T-cell (primary cell): ENCODE data around the gene DHCR24. TPM values are rescaled to one million over a fixed set of nuclear protein-coding genes. Genes with fewer than 3 reads are reported as not detected.
A peak's percentile ranks its signal among the peaks of the same experiment; 100 is the strongest.

ENCODE experiments used
- ATAC-seq, 4 experiments: fragments of 200-7000 bp in 3 of 4; fragments of 150-1000 bp in 1 of 4; cut with Tn5 transposase; replicated peaks in 1 of 4; 1 replicate in 3 of 4; 2 replicates in 1 of 4; pipeline ENCODE4 v1.10.0; 2021; ENCODE audit warnings: moderate library complexity in 3 of 4, mild to moderate bottlenecking in 2 of 4, moderate number of reproducible peaks in 1 of 4
- CTCF ChIA-PET, 2 donors: fragments of 300-600 bp; sonication (Branson Sonifier 250); formaldehyde crosslinking; loops; one replicate each; lab custom pipeline; 2022; ENCODE audit warnings: antibody characterized with exemption in 2 of 2; lab: Charles Lee
- POLR2A ChIA-PET, 2 donors: fragments of 300-600 bp; sonication (Branson Sonifier 250); formaldehyde crosslinking; loops; one replicate each; lab custom pipeline; 2022; ENCODE audit warnings: antibody characterized with exemption in 2 of 2; lab: Charles Lee
- DNase-seq, 35 experiments: peaks; one replicate each; pipeline versions ENCODE4 v3.0.0 to v3.0.0-alpha.2; 2013 to 2023
- H3K27ac ChIP-seq: one replicate; pipeline ENCODE4 v1.5.1; 2013; ENCODE audit warnings: low read length
- H3K27me3 ChIP-seq, 2 experiments: replicated peaks in 1 of 2; 1 replicate in 1 of 2; 2 replicates in 1 of 2; pipeline versions ENCODE4 v1.6.1 to v1.7.0; 2013; ENCODE audit warnings: low read length in 1 of 2, mixed read lengths in 1 of 2; ENCODE audit not compliant: control insufficient read depth in 2 of 2, insufficient read depth in 2 of 2; ENCODE audit errors: extremely low read depth in 1 of 2
- H3K36me3 ChIP-seq, 2 donors: 1 replicate in 1 of 2; 2 replicates in 1 of 2; pipeline versions ENCODE4 v1.6.1 to v1.7.0; 2013; ENCODE audit warnings: low read length in 1 of 2; ENCODE audit not compliant: control insufficient read depth in 2 of 2, insufficient read depth in 1 of 2; ENCODE audit errors: extremely low read depth in 1 of 2
- H3K4me1 ChIP-seq, 2 experiments: 1 replicate in 1 of 2; 2 replicates in 1 of 2; pipeline versions ENCODE4 v1.6.1 to v1.7.0; 2013; ENCODE audit warnings: low read length in 2 of 2, mixed read lengths in 1 of 2; ENCODE audit not compliant: insufficient read depth in 2 of 2, control insufficient read depth in 1 of 2; ENCODE audit errors: extremely low read depth in 1 of 2
- H3K4me3 ChIP-seq, 2 donors: 1 replicate in 1 of 2; 2 replicates in 1 of 2; pipeline versions ENCODE4 v1.5.1 to v1.7.0; 2013; ENCODE audit warnings: mild to moderate bottlenecking in 2 of 2, low read length in 1 of 2, moderate library complexity in 1 of 2; ENCODE audit not compliant: control insufficient read depth in 1 of 2; ENCODE audit errors: extremely low read depth in 1 of 2
- H3K9me3 ChIP-seq: 2 replicates; pipeline ENCODE4 v1.7.0; 2013
- H3K27ac Mint-ChIP-seq, 2 donors: one replicate each; pipeline ENCODE4 v1.8.0; 2020 to 2021; ENCODE audit warnings: mild to moderate bottlenecking in 2 of 2, mixed read lengths in 2 of 2
- H3K27me3 Mint-ChIP-seq, 2 donors: one replicate each; pipeline ENCODE4 v1.8.0; 2021 to 2022; ENCODE audit warnings: mixed read lengths in 2 of 2
- H3K36me3 Mint-ChIP-seq: one replicate; pipeline ENCODE4 v1.8.0; 2021; ENCODE audit warnings: mixed read lengths
- H3K4me1 Mint-ChIP-seq, 3 donors: one replicate each; pipeline ENCODE4 v1.8.0; 2020 to 2022; ENCODE audit warnings: mixed read lengths in 3 of 3, mild to moderate bottlenecking in 1 of 3
- H3K4me3 Mint-ChIP-seq, 3 donors: one replicate each; pipeline ENCODE4 v1.8.0; 2020 to 2022; ENCODE audit warnings: mild to moderate bottlenecking in 3 of 3, mixed read lengths in 3 of 3, moderate library complexity in 3 of 3
- H3K9me3 Mint-ChIP-seq, 3 donors: one replicate each; pipeline ENCODE4 v1.8.0; 2020 to 2022; ENCODE audit warnings: mixed read lengths in 3 of 3
- WGBS: methylation state at CpG from one replicate; pipeline ENCODE4 v1.1.5; 2013; ENCODE audit warnings: missing lambda C conversion rate; ENCODE audit not compliant: insufficient coverage; 5-methylcytosine and 5-hydroxymethylcytosine counted together
- total RNA-seq, 35 experiments: library from RNA in 6 of 35; stranded (reverse) in 6 of 35; fragments of 120-200 nt in 1 of 35; gene quantifications; one replicate each; pipeline versions ENCODE4 v1.2.1 to v1.2.4 and lab custom pipeline; 2013 to 2026

Gene DHCR24
- total RNA-seq, 5 donors from 2014 or later (not counting 1 experiment from before 2014, with no cell fraction given): 4.5 to 19.9 (median 10.7) TPM

DNA sequence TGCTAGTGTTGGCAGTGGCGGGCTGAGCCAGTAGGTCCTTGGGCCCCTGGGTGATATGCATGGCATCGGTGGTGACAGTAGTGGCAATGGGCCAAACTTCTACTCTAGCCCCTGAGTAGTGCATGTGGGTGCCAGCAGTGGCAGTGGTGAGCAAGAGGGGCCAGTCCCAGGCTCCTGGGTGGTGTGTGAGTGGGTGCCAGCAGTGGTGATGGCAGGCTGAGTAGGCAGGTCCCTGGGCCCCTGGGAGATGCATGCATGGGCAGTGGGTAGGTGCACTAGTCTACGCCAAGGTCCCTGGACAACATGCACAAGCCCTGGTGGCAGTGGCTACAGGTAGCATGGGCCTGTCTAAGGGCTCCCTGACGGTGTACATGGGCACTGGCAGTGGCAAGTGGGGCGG, 61.3 kb downstream of the DHCR24 start:
- peaks cover 5% of the 10 kb centered on the region for H3K9me3 ChIP-seq
- POLR2A ChIA-PET: no interaction called here
- no peak overlapping the region for H3K27ac Mint-ChIP-seq
- WGBS: 95% methylated on average over 4 of the region's 5 CpGs
- H3K27me3 Mint-ChIP-seq: peaks cover 0 to under 1% of the 10 kb centered on the region in 2 donors
- CTCF ChIA-PET: no interaction called here
- H3K4me1 Mint-ChIP-seq: no peaks in the 10 kb centered on the region
- DNase-seq (no peak), ATAC-seq (no peak)
- H3K27ac ChIP-seq: no peak overlapping the region
- no peaks in the 10 kb centered on the region for H3K27me3 ChIP-seq
- H3K36me3 ChIP-seq: no peaks in the 10 kb centered on the region
- H3K4me1 ChIP-seq: no peaks in the 10 kb centered on the region
- H3K9me3 Mint-ChIP-seq: peaks cover 11 to 25% (median 16%) of the 10 kb centered on the region in 3 donors
- H3K36me3 Mint-ChIP-seq: peaks cover 36% of the 10 kb centered on the region
- no peak overlapping the region for H3K4me3 ChIP-seq
- no peak overlapping the region for H3K4me3 Mint-ChIP-seq

GRCh38 chr1:54823670-54824069, 63.3 kb downstream of the DHCR24 start:
- Mint-ChIP-seq H3K36me3 (peaks cover 30% of the 10 kb centered on the region), H3K9me3 (peaks cover 11 to 21% (median 13%) of the 10 kb centered on the region in 3 donors), H3K27me3 (no peaks in the 10 kb centered on the region), H3K4me3 (no peak overlapping the region), H3K27ac (no peak overlapping the region), H3K4me1 (peaks cover 0 to 2% (median 0%) of the 10 kb centered on the region in 3 donors)
- Histone ChIP-seq H3K36me3 (no peaks in the 10 kb centered on the region), H3K9me3 (peaks cover 5% of the 10 kb centered on the region), H3K4me1 (no peaks in the 10 kb centered on the region), H3K27me3 (no peaks in the 10 kb centered on the region), H3K27ac (no peak overlapping the region), H3K4me3 (no peak overlapping the region)
- ChIA-PET CTCF (no interaction called here), POLR2A (no interaction called here)
- no peak for ATAC-seq
- DNase-seq: no peak
- WGBS: no CpG with 5 or more reads among the region's 3 CpGs

DNA sequence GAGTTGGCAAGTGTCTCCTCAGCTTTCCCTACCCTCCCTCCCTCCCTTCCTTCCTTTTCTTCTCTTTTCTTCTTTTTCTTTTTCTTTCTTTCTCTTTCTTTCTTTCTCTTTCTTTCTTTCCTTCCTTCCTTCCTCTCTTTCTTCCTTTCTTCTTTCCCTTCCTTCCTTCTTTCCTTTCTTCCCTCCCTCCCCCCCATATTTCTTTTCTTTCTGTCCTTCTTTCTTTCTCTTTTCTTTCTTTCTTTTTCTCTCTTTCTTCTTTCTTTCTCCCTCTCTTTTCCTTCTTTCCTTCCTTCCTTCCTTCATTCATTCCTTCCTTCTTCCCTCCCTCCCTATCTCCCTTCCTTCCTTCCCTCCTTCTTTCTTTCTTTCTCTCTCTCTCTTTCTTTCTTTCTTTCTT, 67.3 kb downstream of the DHCR24 start:
- Histone ChIP-seq H3K27me3 (no peaks in the 10 kb centered on the region), H3K4me3 (no peak overlapping the region), H3K4me1 (no peaks in the 10 kb centered on the region), H3K36me3 (no peaks in the 10 kb centered on the region), H3K27ac (no peak overlapping the region), H3K9me3 (peaks cover 5% of the 10 kb centered on the region)
- ChIA-PET CTCF (interaction anchor here in 1 of 2 donors (0.6 kb wide), 1 partner anchor 921 kb away, joined by 4 read pairs; no protein-coding TSS in a partner anchor), POLR2A (no interaction called here)
- H3K4me3 Mint-ChIP-seq: no peak overlapping the region
- no peaks in the 10 kb centered on the region for H3K27me3 Mint-ChIP-seq
- no peak for DNase-seq
- ATAC-seq: no peak
- peaks cover 19% of the 10 kb centered on the region for H3K36me3 Mint-ChIP-seq
- peaks cover 9 to 14% (median 13%) of the 10 kb centered on the region in 3 donors for H3K9me3 Mint-ChIP-seq
- H3K4me1 Mint-ChIP-seq: peaks cover 6 to 8% (median 8%) of the 10 kb centered on the region in 3 donors
- no peak overlapping the region for H3K27ac Mint-ChIP-seq

GRCh38 chr1:54819195-54819536, 67.8 kb downstream of the DHCR24 start:
- peaks cover 2% of the 10 kb centered on the region for H3K9me3 ChIP-seq
- no peaks in the 10 kb centered on the region for H3K36me3 ChIP-seq
- H3K27ac ChIP-seq: no peak overlapping the region
- no peaks in the 10 kb centered on the region for H3K27me3 ChIP-seq
- ChIA-PET CTCF (interaction anchor here in 1 of 2 donors (0.6 kb wide), 1 partner anchor 118 kb away, joined by 3 read pairs; no protein-coding TSS in a partner anchor), POLR2A (no interaction called here)
- peaks cover 5 to 13% (median 9%) of the 10 kb centered on the region in 3 donors for H3K9me3 Mint-ChIP-seq
- H3K4me3 ChIP-seq: no peak overlapping the region
- DNase-seq: no peak
- H3K27ac Mint-ChIP-seq: peak overlapping the region in 1 of 2 donors; percentile 56
- no peak for ATAC-seq
- no peaks in the 10 kb centered on the region for H3K4me1 ChIP-seq
- 100% methylated on average over 1 of the region's 4 CpGs for WGBS
- no peaks in the 10 kb centered on the region for H3K27me3 Mint-ChIP-seq
- H3K4me1 Mint-ChIP-seq: peaks cover 6 to 8% (median 8%) of the 10 kb centered on the region in 3 donors
- H3K36me3 Mint-ChIP-seq: peaks cover 16% of the 10 kb centered on the region
- H3K4me3 Mint-ChIP-seq: no peak overlapping the region

DNA sequence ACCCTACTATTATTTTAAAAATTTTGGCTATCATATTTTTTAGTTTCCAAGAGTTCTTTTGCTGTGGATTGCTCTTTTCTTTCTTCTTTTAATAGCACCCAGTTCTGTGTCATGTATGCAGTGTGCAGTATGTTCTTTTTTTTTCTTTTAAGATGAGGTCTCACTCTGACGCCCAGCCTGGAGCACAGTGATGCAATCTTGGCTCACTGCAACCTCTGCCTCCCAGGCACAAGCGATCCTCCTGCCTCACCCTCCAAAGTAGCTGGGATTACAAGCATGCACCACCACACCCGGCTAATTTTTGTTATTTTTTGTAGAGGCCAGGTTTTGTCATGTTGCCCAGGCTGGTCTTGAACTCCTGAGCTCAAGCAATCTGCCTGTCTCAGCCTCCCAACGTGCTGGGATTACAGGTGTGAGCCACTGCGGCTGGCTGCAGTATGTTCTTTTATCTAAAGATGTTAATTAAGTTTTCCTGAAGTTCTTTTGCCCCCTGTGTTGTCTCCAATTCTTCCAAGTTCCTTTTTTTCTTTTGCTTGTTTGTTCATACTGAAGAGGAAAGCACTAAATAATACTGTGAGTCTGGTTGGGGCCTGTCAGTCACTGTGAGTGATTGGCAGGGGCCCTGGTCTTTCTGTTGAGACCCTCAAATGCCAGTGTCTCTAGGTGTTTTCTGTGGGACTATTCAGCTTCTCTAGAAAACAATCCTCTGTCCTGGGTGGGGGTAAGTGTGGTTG, 68.4 kb downstream of the DHCR24 start:
- H3K4me3 Mint-ChIP-seq: no peak overlapping the region
- Histone ChIP-seq H3K4me3 (no peak overlapping the region), H3K4me1 (no peaks in the 10 kb centered on the region), H3K9me3 (peaks cover 2% of the 10 kb centered on the region), H3K27me3 (no peaks in the 10 kb centered on the region), H3K36me3 (no peaks in the 10 kb centered on the region), H3K27ac (no peak overlapping the region)
- peaks cover 2 to 10% (median 6%) of the 10 kb centered on the region in 3 donors for H3K9me3 Mint-ChIP-seq
- CTCF ChIA-PET: interaction anchor here in 1 of 2 donors (0.6 kb wide), 1 partner anchor 117 kb away, joined by 3 read pairs; no protein-coding TSS in a partner anchor
- H3K27ac Mint-ChIP-seq: peak overlapping the region; percentile 34 to 56
- ATAC-seq (no peak), DNase-seq (no peak)
- H3K36me3 Mint-ChIP-seq: peaks cover 12% of the 10 kb centered on the region
- no peaks in the 10 kb centered on the region for H3K27me3 Mint-ChIP-seq
- 91% methylated on average over 1 of the region's 5 CpGs for WGBS
- H3K4me1 Mint-ChIP-seq: peaks cover 6 to 8% (median 8%) of the 10 kb centered on the region in 3 donors
- POLR2A ChIA-PET: no interaction called here

GRCh38 chr1:54816951-54817350, 70.0 kb downstream of the DHCR24 start:
- no peak overlapping the region for H3K4me3 Mint-ChIP-seq
- no peaks in the 10 kb centered on the region for H3K36me3 ChIP-seq
- H3K4me3 ChIP-seq: no peak overlapping the region
- no peaks in the 10 kb centered on the region for H3K36me3 Mint-ChIP-seq
- ATAC-seq (no peak), DNase-seq (no peak)
- H3K27ac ChIP-seq: no peak overlapping the region
- no peaks in the 10 kb centered on the region for H3K27me3 ChIP-seq
- no peak overlapping the region for H3K27ac Mint-ChIP-seq
- CTCF ChIA-PET: interaction anchor here in 1 of 2 donors (0.6 kb wide), 1 partner anchor 735 kb away, joined by 4 read pairs; no protein-coding TSS in a partner anchor
- peaks cover 6 to 8% (median 8%) of the 10 kb centered on the region in 3 donors for H3K4me1 Mint-ChIP-seq
- WGBS: 70% methylated on average over 2 of the region's 13 CpGs
- no peaks in the 10 kb centered on the region for H3K9me3 Mint-ChIP-seq
- peaks cover 0 to 2% of the 10 kb centered on the region in 2 experiments for H3K4me1 ChIP-seq
- H3K27me3 Mint-ChIP-seq: no peaks in the 10 kb centered on the region
- POLR2A ChIA-PET: no interaction called here
- H3K9me3 ChIP-seq: no peaks in the 10 kb centered on the region
